OCI-M1 (cell line): ENCODE measurements around the gene C5orf58.
"Not testable (repeated sequence)": the region's sequence is repeated elsewhere in the genome, so short reads cannot be mapped to it uniquely, and the experiment has no call there.

Experiments used
- DNase-seq: peaks from one replicate; lab custom pipeline; 2025; lab: John Stamatoyannopoulos, UW

Gene C5orf58

GRCh38 chr5:170223906-170224305 is 8.9 kb upstream of the C5orf58 start:
- DNase-seq = no peak

- DNase-seq = peak; percentile 86
Measured at GRCh38 chr5:170225326-170226128, 7.3 kb upstream of the C5orf58 start.

DNA sequence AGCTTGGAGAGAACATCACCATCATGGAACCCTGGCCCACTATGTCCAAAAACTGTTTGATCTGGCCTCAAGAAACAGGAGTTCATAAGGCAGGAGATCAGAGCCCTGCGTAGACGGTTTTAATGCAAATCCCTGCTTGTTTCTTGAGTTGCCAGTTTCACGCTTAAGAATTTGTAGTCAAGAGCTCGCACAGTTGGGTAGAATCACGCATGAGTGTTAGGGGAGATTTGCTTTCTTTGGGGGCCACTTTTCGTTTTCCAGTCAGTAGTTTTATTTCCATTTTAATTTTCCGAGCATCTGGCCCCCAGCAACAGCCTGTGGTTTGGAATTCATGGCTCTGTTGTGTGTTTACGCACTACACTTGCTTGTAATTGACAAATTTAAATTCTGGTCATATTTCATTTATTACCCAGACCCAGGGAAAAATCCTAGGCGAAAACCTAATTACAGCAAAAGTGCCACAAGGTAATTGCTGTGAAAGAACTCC is 6.6 kb upstream of the C5orf58 start:
- no peak for DNase-seq

DNA sequence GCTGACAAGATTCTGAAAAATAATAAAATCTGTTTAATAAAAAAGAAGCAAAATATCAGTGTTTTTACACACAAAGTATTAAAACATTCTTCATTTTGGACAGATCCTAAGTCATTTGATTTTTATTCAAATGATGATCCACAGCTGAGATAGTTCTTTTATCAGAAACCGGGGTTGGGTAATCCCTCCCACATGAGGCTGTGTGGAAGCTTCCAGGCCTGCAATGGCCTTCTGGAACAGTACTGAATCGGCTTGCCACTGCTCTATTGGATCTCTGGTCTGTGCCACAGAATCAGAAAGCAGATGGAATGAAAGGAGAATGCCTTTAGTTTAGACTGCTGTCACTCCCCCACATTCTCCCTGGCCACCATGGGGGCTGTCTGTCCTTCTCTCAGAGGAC is 6.1 kb upstream of the C5orf58 start:
- DNase-seq = no peak

DNA sequence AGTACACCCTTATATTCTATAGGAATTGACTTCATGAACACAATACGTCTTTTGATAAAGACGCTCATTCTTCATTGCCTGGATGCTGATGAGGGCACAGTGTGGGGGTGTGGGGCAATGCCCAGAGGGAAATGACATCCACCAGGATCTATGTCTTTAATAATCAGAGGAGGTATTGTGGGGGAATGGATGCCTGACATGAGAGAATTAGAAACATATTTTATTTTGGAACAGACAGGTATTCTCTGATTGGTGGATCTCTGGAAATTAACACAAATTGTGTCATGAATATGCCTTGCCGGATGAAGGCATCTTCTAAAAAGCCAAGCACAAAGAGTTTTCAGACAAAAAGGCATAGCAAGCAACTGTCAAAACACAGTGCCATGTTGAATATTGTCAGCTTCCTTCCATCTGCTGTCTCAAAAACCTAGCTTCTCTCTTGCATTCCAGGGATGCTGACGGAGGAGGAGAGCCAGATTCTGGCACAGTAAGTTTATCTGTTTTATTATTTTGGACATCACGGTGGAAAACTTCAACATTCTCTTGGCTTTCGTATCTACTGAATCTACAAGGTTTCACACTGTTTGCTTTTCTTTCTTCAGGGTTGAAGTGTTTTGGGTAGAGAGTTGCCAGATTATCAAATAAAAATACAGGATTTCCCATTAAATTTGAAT is 3.9 kb upstream of the C5orf58 start:
- DNase-seq = no peak

DNA sequence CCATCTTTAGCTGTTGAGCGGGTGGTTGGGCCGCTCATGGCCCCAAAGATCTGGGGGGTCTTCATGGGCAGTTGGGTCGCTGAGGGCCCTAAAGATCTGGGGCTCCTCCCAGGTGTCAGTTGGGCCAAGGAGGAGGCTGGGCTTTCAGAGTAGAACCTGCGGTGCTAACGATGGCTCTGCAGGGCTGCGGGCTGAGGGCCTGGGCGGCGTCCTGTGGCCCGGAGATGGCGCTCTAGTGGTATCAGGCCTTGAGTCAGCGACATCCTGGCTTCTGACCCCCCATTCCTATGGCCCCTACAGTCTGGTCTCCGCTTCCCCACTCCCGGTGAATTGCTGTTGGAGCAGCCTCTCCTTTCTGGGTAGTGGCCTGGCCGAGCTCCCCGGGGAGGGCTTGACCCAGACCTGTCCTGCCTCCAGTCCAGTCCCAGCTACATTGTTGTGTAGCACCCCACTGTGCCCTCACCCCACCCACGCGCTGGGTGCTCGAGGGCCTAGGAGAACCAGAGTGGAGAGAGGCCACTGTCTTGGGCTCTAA is 640 bp downstream of the C5orf58 start:
- no peak for DNase-seq

- no peak for DNase-seq
Measured at GRCh38 chr5:170235876-170236864, 3.4 kb downstream of the C5orf58 start.

DNA sequence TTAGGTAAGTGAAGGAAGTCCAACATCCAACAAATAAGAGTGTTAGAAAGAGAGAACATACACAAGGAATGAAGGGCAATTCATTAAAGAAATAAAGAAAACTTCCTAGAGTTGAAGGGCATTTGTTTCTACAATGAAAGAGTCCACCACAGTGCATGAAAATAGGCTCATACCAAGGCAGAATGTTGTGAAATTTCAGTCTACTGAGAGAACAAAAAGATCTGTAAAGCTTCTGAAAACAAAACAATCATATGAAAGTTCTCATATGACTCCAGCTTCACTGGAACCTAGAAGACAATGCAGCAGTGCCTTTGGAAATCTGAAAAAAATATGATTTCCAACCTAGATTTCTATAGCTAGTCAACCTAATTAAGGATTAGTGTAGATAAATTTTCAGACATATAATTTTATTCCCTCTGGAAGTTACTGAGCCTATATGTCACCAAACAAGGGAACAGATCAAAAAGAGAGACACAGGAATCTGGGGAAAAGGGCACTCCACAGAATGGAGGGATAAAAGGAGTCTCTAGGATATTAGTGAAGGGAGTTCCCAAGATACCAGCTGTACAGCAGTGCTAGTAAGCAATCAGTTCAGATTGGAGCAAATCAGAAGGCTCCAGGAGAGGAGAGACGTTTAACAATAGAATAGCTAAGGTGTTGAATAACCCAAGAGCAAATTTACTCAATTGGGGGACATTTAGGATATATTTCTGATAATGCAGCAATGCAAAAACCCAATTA is 5.8 kb downstream of the C5orf58 start:
- DNase-seq = no peak

- not testable (repeated sequence) for DNase-seq
Measured at GRCh38 chr5:170245436-170245835, 12.7 kb downstream of the C5orf58 start.

GRCh38 chr5:170246126-170246870 is 13.5 kb downstream of the C5orf58 start:
- DNase-seq = no peak

GRCh38 chr5:170247363-170247762 is 14.6 kb downstream of the C5orf58 start:
- no peak for DNase-seq

GRCh38 chr5:170248172-170248930 is 15.6 kb downstream of the C5orf58 start:
- DNase-seq = peak; percentile 71

GRCh38 chr5:170248931-170249227 is 16.1 kb downstream of the C5orf58 start:
- DNase-seq = not testable (repeated sequence)

- DNase-seq = no peak
Measured at GRCh38 chr5:170249355-170249754, 16.6 kb downstream of the C5orf58 start.

- DNase-seq = no peak
Measured at GRCh38 chr5:170250810-170251317, 18.1 kb downstream of the C5orf58 start.

GRCh38 chr5:170251462-170251861 is 18.7 kb downstream of the C5orf58 start:
- DNase-seq = no peak

DNA sequence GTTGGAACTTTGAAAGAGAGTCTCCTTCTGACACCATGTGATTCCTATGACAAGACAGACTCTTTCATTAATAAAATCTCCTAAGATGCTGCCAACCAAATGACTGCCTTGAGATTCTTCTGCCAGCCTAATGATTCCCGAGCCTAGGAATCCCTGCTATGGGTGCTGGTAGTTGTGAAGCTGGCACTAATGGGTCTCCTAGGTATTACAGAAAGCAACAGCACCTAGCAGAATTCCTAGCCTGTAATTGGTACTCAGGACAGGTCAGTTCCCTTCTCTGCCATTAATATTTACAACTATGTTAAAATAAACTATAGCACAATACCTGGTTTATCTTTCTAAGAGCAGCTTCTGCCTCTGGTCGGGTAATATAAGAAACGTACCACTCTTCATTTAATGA is 19.3 kb downstream of the C5orf58 start:
- DNase-seq = no peak

GRCh38 chr5:170252720-170253350 is 20.1 kb downstream of the C5orf58 start:
- DNase-seq = no peak

- no peak for DNase-seq
Measured at GRCh38 chr5:170254056-170254455, 21.3 kb downstream of the C5orf58 start.
